Keratinocyte (primary cell): ENCODE data around the gene DLGAP1. TPM values are rescaled to one million over a fixed set of nuclear protein-coding genes. Genes with fewer than 3 reads are reported as not detected.

ENCODE experiments used
- DNase-seq: peaks from one replicate; pipeline ENCODE4 v3.0.0-alpha.2; 2011; ENCODE audit warnings: low read depth, missing footprints, low spot score
- FAIRE-seq: peaks from 2 replicates; lab custom pipeline; 2011; peaks lifted over from hg19 to GRCh38; lab: Jason Lieb, UNC
- H2AFZ ChIP-seq: 2 replicates; pipeline ENCODE4 v1.6.0; 2012; ENCODE audit warnings: low read length, control low read depth, inconsistent platforms; ENCODE audit not compliant: control insufficient read depth
- H3K27ac ChIP-seq: 2 replicates; pipeline ENCODE4 v1.5.1; 2011; ENCODE audit warnings: low read length; ENCODE audit not compliant: control insufficient read depth, insufficient read depth
- H3K27me3 ChIP-seq: 3 replicates; pipeline ENCODE4 v1.6.0; 2011; ENCODE audit warnings: low read length; ENCODE audit not compliant: control insufficient read depth, insufficient read depth; ENCODE audit errors: extremely low read depth
- H3K36me3 ChIP-seq, 2 experiments: 2 replicates in 1 of 2; 3 replicates in 1 of 2; pipeline ENCODE4 v1.5.1; 2011; ENCODE audit warnings: low read length in 2 of 2, mild to moderate bottlenecking in 1 of 2; ENCODE audit not compliant: control insufficient read depth in 2 of 2, insufficient read depth in 2 of 2; ENCODE audit errors: extremely low read depth in 1 of 2
- H3K4me1 ChIP-seq: 3 replicates; pipeline ENCODE4 v1.5.1; 2011; ENCODE audit warnings: low read length; ENCODE audit not compliant: control insufficient read depth, insufficient read depth; ENCODE audit errors: extremely low read depth
- H3K4me2 ChIP-seq: 3 replicates; pipeline ENCODE4 v1.6.0; 2011; ENCODE audit warnings: low read depth, low read length; ENCODE audit not compliant: control insufficient read depth, insufficient read depth; ENCODE audit errors: extremely low read depth
- H3K4me3 ChIP-seq, 3 experiments: fragments of 200-600 bp in 1 of 3; sonication (generic) in 1 of 3; 2 replicates in 2 of 3; 3 replicates in 1 of 3; pipeline ENCODE4 v1.5.1; 2011 to 2016; ENCODE audit warnings: low read length in 3 of 3, mild to moderate bottlenecking in 3 of 3, control low read depth in 2 of 3, inconsistent platforms in 1 of 3, low read depth in 1 of 3, mixed read lengths in 1 of 3, mixed run types in 1 of 3, moderate library complexity in 1 of 3; ENCODE audit not compliant: control insufficient read depth in 2 of 3, insufficient read depth in 2 of 3; ENCODE audit errors: extremely low read depth in 1 of 3
- H3K79me2 ChIP-seq: 2 replicates; pipeline ENCODE4 v1.6.0; 2012; ENCODE audit warnings: low read length; ENCODE audit not compliant: control insufficient read depth, insufficient read depth
- H3K9ac ChIP-seq: 3 replicates; pipeline ENCODE4 v1.6.0; 2011; ENCODE audit warnings: low read length; ENCODE audit not compliant: control insufficient read depth, insufficient read depth; ENCODE audit errors: extremely low read depth
- H3K9me1 ChIP-seq: 3 replicates; pipeline ENCODE4 v1.6.0; 2011; ENCODE audit warnings: low read length; ENCODE audit not compliant: control insufficient read depth, insufficient read depth; ENCODE audit errors: extremely low read depth
- H3K9me3 ChIP-seq: 2 replicates; pipeline ENCODE4 v1.5.1; 2012; ENCODE audit warnings: low read depth, low read length; ENCODE audit not compliant: control insufficient read depth
- H4K20me1 ChIP-seq: 3 replicates; pipeline ENCODE4 v1.6.0; 2011; ENCODE audit warnings: low read length; ENCODE audit not compliant: control insufficient read depth, insufficient read depth; ENCODE audit errors: extremely low read depth
- EZH2 ChIP-seq: IDR thresholded peaks from one replicate; pipeline ENCODE4 v1.6.1; 2012; ENCODE audit warnings: inconsistent platforms, mild to moderate bottlenecking, low read length, moderate library complexity
- dilution Hi-C: fragments of 300-500 bp; cut with MboI; formaldehyde crosslinking; loops from one replicate; pipeline ENCODE4 v1.7.0; 2020; ENCODE audit warnings: low sequenced_read_pairs; ENCODE audit not compliant: extremely low pct_ligation_motif_present
- polyA plus RNA-seq, 5 experiments: library from polyadenylated mRNA; depleted of rRNA in 3 of 5; stranded (reverse) in 3 of 5; stranded (forward) in 1 of 5; unstranded in 1 of 5; fragments of >200 nt; gene quantifications; 1 replicate in 1 of 5; 2 replicates in 3 of 5; 3 replicates in 1 of 5; pipeline versions ENCODE4 v1.2.1 to v1.2.3, GENCODE V29; 2011 to 2012; ENCODE audit warnings: missing spikeins in 2 of 5, low read depth in 1 of 5, low replicate concordance in 1 of 5
- TF ChIP-seq, protein P1 (sequence below), 3 experiments: IDR thresholded peaks in 1 of 3; conservative IDR thresholded peaks in 1 of 3; optimal IDR thresholded peaks in 1 of 3; 2 replicates in 2 of 3; 3 replicates in 1 of 3; pipeline versions ENCODE3 to v1.5.1; 2011; ENCODE audit warnings: low read length in 3 of 3, mild to moderate bottlenecking in 3 of 3, moderate library complexity in 2 of 3, control low read depth in 1 of 3, inconsistent platforms in 1 of 3; ENCODE audit not compliant: insufficient read depth in 2 of 3; ENCODE audit errors: extremely low read depth in 1 of 3

DLGAP1 gene
- polyA plus RNA-seq, 1 donor (not counting 4 experiments of a cell fraction or from before 2014, with no cell fraction given): not detected

DNA sequence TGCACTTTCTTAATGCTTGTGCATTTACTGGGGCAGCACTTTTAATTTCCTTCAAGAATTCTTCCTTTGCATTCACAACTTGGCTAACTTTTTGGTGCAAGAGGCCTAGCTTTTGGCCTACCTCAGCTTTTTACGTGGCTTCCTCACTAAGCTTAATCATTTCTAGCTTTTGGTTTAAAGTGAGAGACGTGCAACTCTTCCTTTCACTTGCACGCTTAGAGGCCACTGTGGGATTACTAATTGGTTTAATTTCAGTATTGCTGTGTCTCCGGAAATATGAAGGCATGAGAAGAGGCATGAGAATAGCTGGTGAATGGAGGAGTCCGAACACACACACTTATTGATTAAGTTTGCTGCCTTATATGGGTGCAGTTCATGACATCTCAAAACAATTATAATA is 354.1 kb downstream of the DLGAP1 start:
- H3K9ac ChIP-seq: no peak overlapping the region
- H3K4me2 ChIP-seq: no peak overlapping the region
- H3K4me1 ChIP-seq: no peaks in the 10 kb centered on the region
- DNase-seq: no peak
- no peak for TF ChIP-seq EZH2
- TF ChIP-seq, protein P1, sequence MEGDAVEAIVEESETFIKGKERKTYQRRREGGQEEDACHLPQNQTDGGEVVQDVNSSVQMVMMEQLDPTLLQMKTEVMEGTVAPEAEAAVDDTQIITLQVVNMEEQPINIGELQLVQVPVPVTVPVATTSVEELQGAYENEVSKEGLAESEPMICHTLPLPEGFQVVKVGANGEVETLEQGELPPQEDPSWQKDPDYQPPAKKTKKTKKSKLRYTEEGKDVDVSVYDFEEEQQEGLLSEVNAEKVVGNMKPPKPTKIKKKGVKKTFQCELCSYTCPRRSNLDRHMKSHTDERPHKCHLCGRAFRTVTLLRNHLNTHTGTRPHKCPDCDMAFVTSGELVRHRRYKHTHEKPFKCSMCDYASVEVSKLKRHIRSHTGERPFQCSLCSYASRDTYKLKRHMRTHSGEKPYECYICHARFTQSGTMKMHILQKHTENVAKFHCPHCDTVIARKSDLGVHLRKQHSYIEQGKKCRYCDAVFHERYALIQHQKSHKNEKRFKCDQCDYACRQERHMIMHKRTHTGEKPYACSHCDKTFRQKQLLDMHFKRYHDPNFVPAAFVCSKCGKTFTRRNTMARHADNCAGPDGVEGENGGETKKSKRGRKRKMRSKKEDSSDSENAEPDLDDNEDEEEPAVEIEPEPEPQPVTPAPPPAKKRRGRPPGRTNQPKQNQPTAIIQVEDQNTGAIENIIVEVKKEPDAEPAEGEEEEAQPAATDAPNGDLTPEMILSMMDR (optimal IDR thresholded peaks at IDR 0.05 in 1 of 3, IDR thresholded peaks at IDR 0.05 in 1 of 3, conservative IDR thresholded peaks at IDR 0.05 in 1 of 3; ENCODE audit: extremely low read depth in 1 of 3, insufficient read depth in 2 of 3, low read length in 3 of 3): no peak
- no peak overlapping the region for H3K27ac ChIP-seq
- no peak for FAIRE-seq
- no peak overlapping the region for H3K4me3 ChIP-seq
- dilution Hi-C loops: no loop called here
- H3K27me3 ChIP-seq: no peaks in the 10 kb centered on the region
- H3K9me3 ChIP-seq: no peaks in the 10 kb centered on the region
- no peaks in the 10 kb centered on the region for H4K20me1 ChIP-seq
- no peak overlapping the region for H2AFZ ChIP-seq
- no peaks in the 10 kb centered on the region for H3K79me2 ChIP-seq
- no peaks in the 10 kb centered on the region for H3K36me3 ChIP-seq
- no peaks in the 10 kb centered on the region for H3K9me1 ChIP-seq

DNA sequence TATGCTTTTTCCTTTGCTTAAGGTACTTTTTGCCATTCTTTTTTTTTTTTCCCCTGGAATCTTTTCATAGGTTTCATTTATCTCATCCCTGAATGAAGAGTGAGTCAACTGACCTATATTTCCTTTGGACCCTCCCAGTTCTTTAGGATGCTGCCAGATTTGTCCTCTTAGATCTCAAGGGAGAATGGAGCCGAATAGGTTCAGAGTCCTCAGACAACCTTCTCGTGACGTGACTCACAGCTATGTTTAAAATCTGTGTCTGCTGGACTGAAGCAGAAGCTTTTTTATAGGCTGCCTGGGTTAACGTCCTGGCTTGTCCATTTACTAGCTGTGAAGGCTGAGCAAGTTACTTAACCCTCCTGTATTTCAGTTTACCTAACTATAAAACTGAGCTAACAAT is 358.6 kb downstream of the DLGAP1 start:
- no peaks in the 10 kb centered on the region for H3K27me3 ChIP-seq
- no peak overlapping the region for H3K9ac ChIP-seq
- FAIRE-seq: no peak
- H3K79me2 ChIP-seq: no peaks in the 10 kb centered on the region
- no peaks in the 10 kb centered on the region for H3K36me3 ChIP-seq
- TF ChIP-seq, protein P1 (optimal IDR thresholded peaks at IDR 0.05 in 1 of 3, IDR thresholded peaks at IDR 0.05 in 1 of 3, conservative IDR thresholded peaks at IDR 0.05 in 1 of 3; ENCODE audit: extremely low read depth in 1 of 3, insufficient read depth in 2 of 3, low read length in 3 of 3): no peak
- TF ChIP-seq EZH2: no peak
- dilution Hi-C loops: no loop called here
- H3K27ac ChIP-seq: no peak overlapping the region
- no peak for DNase-seq
- no peak overlapping the region for H3K4me2 ChIP-seq
- no peaks in the 10 kb centered on the region for H3K9me3 ChIP-seq
- no peaks in the 10 kb centered on the region for H4K20me1 ChIP-seq
- no peak overlapping the region for H2AFZ ChIP-seq
- H3K4me3 ChIP-seq: no peak overlapping the region
- no peaks in the 10 kb centered on the region for H3K4me1 ChIP-seq
- H3K9me1 ChIP-seq: no peaks in the 10 kb centered on the region
